ENCODE measurements around the gene EDEM2.
A peak's percentile ranks its signal among the peaks of the same experiment; 100 is the strongest.
"Not testable (repeated sequence)": the region's sequence is repeated elsewhere in the genome, so short reads cannot be mapped to it uniquely, and the experiment has no call there.

EDEM2 gene

GRCh38 chr20:35146920-35147574 is at the start of gene EDEM2:
Gene EDEM2, minus strand, starts transcription at chr20:35147336. Its CDS starts 78 bp downstream, at chr20:35147258.
- ATAC-seq (peak; percentile 95), DNase-seq (peak; percentile 93)

GRCh38 chr20:35196313-35196712 is 49.2 kb upstream of the EDEM2 start:
- ATAC-seq (no peak), DNase-seq (no peak)

GRCh38 chr20:35193031-35193791 is 46.1 kb upstream of the EDEM2 start:
- ATAC-seq, DNase-seq: not testable (repeated sequence)

- DNase-seq (no peak), ATAC-seq (no peak)
Observed at GRCh38 chr20:35192118-35192872, 45.2 kb upstream of the EDEM2 start.

- ATAC-seq (no peak), DNase-seq (no peak)
Observed at GRCh38 chr20:35191419-35192117, 44.4 kb upstream of the EDEM2 start.

GRCh38 chr20:35190556-35190955 is 43.4 kb upstream of the EDEM2 start:
- no peak for ATAC-seq
- DNase-seq: no peak

GRCh38 chr20:35189223-35189622 is 42.1 kb upstream of the EDEM2 start:
- ATAC-seq, DNase-seq: not testable (repeated sequence)

- ATAC-seq (no peak), DNase-seq (no peak)
Observed at GRCh38 chr20:35187584-35188190, 40.6 kb upstream of the EDEM2 start.

GRCh38 chr20:35186691-35187289 is 39.7 kb upstream of the EDEM2 start:
- not testable (repeated sequence) for ATAC-seq, DNase-seq

- ATAC-seq (no peak), DNase-seq (no peak)
Observed at GRCh38 chr20:35181731-35182130, 34.6 kb upstream of the EDEM2 start.

GRCh38 chr20:35180266-35180665 is 33.1 kb upstream of the EDEM2 start:
- ATAC-seq: no peak
- DNase-seq: no peak

GRCh38 chr20:35179292-35180212 is 32.4 kb upstream of the EDEM2 start:
- DNase-seq (no peak), ATAC-seq (no peak)

GRCh38 chr20:35176132-35176531 is 29.0 kb upstream of the EDEM2 start:
- no peak for DNase-seq
- ATAC-seq: no peak

- DNase-seq (no peak), ATAC-seq (no peak)
Observed at GRCh38 chr20:35174458-35175216, 27.5 kb upstream of the EDEM2 start.

- DNase-seq (no peak), ATAC-seq (no peak)
Observed at GRCh38 chr20:35173576-35174192, 26.5 kb upstream of the EDEM2 start.

- ATAC-seq (no peak), DNase-seq (no peak)
Observed at GRCh38 chr20:35172434-35172806, 25.3 kb upstream of the EDEM2 start.

GRCh38 chr20:35171753-35172433 is 24.8 kb upstream of the EDEM2 start, which contains the start of gene PROCR:
Gene PROCR, plus strand, starts transcription at chr20:35172072. Its CDS starts 83 bp downstream, at chr20:35172155.
- peak; percentile 32 for DNase-seq
- ATAC-seq: peak; percentile 77

- DNase-seq (no peak), ATAC-seq (no peak)
Observed at GRCh38 chr20:35171438-35171752, 24.3 kb upstream of the EDEM2 start.

All from stimulated activated naive CD8-positive, alpha-beta T cell treated with anti-CD3 and anti-CD28 coated beads, Interleukin-15, Interleukin-2, amounts not matched to agents 100 U/mL and 50 U/mL, for 24 hours (primary cell).